ENCODE results near the gene ACOT7.

DNA sequence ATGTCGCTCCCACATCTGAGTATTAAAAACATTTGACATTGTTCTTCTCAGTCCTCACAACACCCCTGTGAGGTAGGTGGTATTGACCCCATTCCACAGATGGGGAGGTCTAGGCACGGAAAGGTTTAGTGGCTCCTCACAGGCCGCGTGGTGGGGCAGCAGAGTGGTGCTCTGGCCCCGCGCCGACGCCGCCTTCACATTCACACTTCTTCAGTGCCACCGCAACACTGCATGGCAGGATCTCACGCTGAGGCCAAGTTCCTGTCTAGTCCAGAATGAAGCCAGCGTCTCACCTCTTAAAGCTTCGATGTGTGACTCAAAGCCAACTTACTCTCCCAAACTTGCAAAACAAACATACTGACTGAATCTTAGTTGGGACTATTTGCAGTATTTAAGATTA lies 169.9 kb downstream of the ACOT7 start:
- TF ChIP-seq, protein P1, sequence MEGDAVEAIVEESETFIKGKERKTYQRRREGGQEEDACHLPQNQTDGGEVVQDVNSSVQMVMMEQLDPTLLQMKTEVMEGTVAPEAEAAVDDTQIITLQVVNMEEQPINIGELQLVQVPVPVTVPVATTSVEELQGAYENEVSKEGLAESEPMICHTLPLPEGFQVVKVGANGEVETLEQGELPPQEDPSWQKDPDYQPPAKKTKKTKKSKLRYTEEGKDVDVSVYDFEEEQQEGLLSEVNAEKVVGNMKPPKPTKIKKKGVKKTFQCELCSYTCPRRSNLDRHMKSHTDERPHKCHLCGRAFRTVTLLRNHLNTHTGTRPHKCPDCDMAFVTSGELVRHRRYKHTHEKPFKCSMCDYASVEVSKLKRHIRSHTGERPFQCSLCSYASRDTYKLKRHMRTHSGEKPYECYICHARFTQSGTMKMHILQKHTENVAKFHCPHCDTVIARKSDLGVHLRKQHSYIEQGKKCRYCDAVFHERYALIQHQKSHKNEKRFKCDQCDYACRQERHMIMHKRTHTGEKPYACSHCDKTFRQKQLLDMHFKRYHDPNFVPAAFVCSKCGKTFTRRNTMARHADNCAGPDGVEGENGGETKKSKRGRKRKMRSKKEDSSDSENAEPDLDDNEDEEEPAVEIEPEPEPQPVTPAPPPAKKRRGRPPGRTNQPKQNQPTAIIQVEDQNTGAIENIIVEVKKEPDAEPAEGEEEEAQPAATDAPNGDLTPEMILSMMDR (IDR thresholded peaks at IDR 0.05) = no peak
- no peak for TF ChIP-seq POLR2A (IDR thresholded peaks at IDR 0.05)

Measured in lower leg skin (tissue), 3 donors.